NB4 (cell line): ENCODE results near the gene DHDH.

Experiments
- POLR2A ChIP-seq: IDR thresholded peaks from 2 replicates; pipeline ENCODE4 v1.6.1; 2011; ENCODE audit warnings: mild to moderate bottlenecking; ENCODE audit not compliant: insufficient read length; ENCODE audit errors: extremely low read depth
- TF ChIP-seq, protein P1 (sequence below): IDR thresholded peaks from one replicate; pipeline ENCODE4 v1.5.1; 2012; ENCODE audit warnings: low read depth, low read length

DNA sequence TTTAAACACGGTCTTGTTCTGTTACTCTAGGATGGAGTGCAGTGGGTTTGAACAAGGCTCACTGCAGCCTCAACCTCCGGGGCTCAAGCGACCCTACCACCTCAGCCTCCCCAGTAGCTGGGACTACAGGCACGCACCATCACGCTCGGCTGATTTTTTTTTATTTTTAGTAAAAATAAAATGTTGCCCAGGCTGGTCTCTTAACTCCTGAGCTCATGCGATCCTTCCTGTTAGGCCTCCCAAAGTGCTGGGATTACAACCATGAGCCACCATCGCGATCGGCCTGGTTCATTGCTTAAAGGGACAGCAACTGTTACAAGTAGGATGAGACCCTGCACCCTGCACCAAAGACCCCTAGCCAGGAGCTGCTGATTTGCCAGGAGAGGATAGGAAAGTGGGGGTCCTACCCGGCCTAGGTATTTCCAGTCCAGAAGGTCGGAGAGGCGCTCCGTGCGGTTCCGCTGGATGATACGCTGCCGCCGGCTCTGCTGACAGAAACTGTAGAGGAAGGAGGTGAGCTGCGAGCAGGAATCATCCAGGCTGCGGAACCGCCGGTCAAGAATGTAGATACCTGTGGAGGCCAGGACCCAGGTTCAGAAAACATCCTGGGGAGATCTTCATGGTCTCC lies 36.8 kb downstream of the DHDH start:
- TF ChIP-seq, protein P1, sequence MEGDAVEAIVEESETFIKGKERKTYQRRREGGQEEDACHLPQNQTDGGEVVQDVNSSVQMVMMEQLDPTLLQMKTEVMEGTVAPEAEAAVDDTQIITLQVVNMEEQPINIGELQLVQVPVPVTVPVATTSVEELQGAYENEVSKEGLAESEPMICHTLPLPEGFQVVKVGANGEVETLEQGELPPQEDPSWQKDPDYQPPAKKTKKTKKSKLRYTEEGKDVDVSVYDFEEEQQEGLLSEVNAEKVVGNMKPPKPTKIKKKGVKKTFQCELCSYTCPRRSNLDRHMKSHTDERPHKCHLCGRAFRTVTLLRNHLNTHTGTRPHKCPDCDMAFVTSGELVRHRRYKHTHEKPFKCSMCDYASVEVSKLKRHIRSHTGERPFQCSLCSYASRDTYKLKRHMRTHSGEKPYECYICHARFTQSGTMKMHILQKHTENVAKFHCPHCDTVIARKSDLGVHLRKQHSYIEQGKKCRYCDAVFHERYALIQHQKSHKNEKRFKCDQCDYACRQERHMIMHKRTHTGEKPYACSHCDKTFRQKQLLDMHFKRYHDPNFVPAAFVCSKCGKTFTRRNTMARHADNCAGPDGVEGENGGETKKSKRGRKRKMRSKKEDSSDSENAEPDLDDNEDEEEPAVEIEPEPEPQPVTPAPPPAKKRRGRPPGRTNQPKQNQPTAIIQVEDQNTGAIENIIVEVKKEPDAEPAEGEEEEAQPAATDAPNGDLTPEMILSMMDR = no peak
- no peak for TF ChIP-seq POLR2A
